ENCODE measurements around the gene BORCS6. TPM values are rescaled to one million over a fixed set of nuclear protein-coding genes. Genes with fewer than 3 reads are reported as not detected.

The BORCS6 gene
- total and polyA plus RNA-seq, 2 of the 13 experiments (the other 11 are each of a cell fraction or from before 2014, with no cell fraction given), result 2.0 to 5.1 TPM

GRCh38 chr17:8153957-8154607, 35.9 kb downstream of the BORCS6 start (continued):
- TF ChIP-seq ZNF253 (CRISPR knock-in tag; IDR thresholded peaks at IDR 0.05; ENCODE audit: borderline replicate concordance) (no peak), ZNF260 (CRISPR knock-in tag; IDR thresholded peaks at IDR 0.05; ENCODE audit: borderline replicate concordance, low read depth) (no peak), ZIK1 (CRISPR knock-in tag; IDR thresholded peaks at IDR 0.05; ENCODE audit: borderline replicate concordance, low read depth) (no peak), YY1 (IDR thresholded peaks at IDR 0.05; ENCODE audit: insufficient read depth, insufficient replicate concordance, low read depth, low read length) (peak; percentile 66), MLX (CRISPR knock-in tag; IDR thresholded peaks at IDR 0.05) (no peak), ELF1 (CRISPR knock-in tag; IDR thresholded peaks at IDR 0.05) (peak; percentile 70), BRF2 (CRISPR knock-in tag; IDR thresholded peaks at IDR 0.05) (no peak), RBFOX2 (IDR thresholded peaks at IDR 0.05; ENCODE audit: low read depth, low read length) (no peak), PTBP1 (IDR thresholded peaks at IDR 0.05; ENCODE audit: low read depth, low read length, poor library complexity, severe bottlenecking) (no peak), ZNF788 (CRISPR knock-in tag; IDR thresholded peaks at IDR 0.05; ENCODE audit: borderline replicate concordance) (peak; percentile 50; the same call in 1 of the 2 replicates), ZNF563 (CRISPR knock-in tag; IDR thresholded peaks at IDR 0.05) (no peak), MATR3 (CRISPR knock-in tag; IDR thresholded peaks at IDR 0.05) (no peak), HNRNPK (IDR thresholded peaks at IDR 0.05; ENCODE audit: low read depth, low read length, poor library complexity, severe bottlenecking) (no peak), GATA4 (IDR thresholded peaks at IDR 0.05; ENCODE audit: borderline replicate concordance, low read depth) (no peak), ZNF780A (CRISPR knock-in tag; IDR thresholded peaks at IDR 0.05) (no peak), ZNF33A (CRISPR knock-in tag; IDR thresholded peaks at IDR 0.05; ENCODE audit: borderline replicate concordance) (no peak), EEA1 (CRISPR knock-in tag; IDR thresholded peaks at IDR 0.05; ENCODE audit: borderline replicate concordance) (no peak), KAT8 (CRISPR knock-in tag; IDR thresholded peaks at IDR 0.05) (no peak), ZNF501 (CRISPR knock-in tag; IDR thresholded peaks at IDR 0.05) (peak; percentile 45), E2F2 (CRISPR knock-in tag; IDR thresholded peaks at IDR 0.05; ENCODE audit: borderline replicate concordance) (no peak), ARHGAP35 (CRISPR knock-in tag; IDR thresholded peaks at IDR 0.05; ENCODE audit: borderline replicate concordance) (no peak), ZNF776 (CRISPR knock-in tag; IDR thresholded peaks at IDR 0.05) (no peak), SP5 (CRISPR knock-in tag; IDR thresholded peaks at IDR 0.05; ENCODE audit: borderline replicate concordance, low read depth) (peak; percentile 76), ZNF781 (CRISPR knock-in tag; IDR thresholded peaks at IDR 0.05; ENCODE audit: borderline replicate concordance, not compliant biosample characterization) (no peak), HDAC1 (CRISPR knock-in tag; IDR thresholded peaks at IDR 0.05) (no peak), TOPORS (CRISPR knock-in tag; IDR thresholded peaks at IDR 0.05) (no peak), KLF13 (CRISPR knock-in tag; IDR thresholded peaks at IDR 0.05) (no peak), E2F1 (CRISPR knock-in tag; IDR thresholded peaks at IDR 0.05) (no peak)

Data from HepG2 (cell line).